ENCODE results near the gene NIPAL3.

Gene NIPAL3

DNA sequence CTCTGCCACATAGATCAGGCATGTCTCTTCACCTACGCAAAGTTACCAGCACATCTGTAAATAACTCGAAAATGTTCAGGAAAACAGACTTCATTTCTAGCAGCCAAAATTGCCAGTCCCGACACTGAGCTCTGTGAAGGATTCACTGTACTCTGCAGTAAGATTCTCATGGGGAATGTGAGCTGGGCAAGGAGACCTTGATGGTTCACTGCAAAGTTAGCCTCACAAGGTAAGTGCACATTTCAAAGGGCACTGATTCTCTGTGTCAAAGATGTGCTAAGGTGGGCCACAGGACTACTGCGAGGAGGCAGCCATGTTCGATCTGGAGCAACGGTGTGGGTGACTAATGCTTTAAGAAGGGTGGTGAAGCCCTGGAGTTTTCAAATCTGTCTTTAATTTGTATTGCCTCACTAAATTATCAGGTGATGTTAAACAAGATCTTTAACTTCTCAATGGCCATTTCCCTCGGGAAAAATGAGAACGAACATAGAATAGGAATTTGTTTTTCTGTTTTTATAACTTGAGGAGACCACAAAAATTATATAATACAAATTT, 27.2 kb upstream of the NIPAL3 start:
- H2AFZ ChIP-seq: no peak overlapping the region
- no peak overlapping the region for H3K4me3 ChIP-seq (ENCODE audit: low read depth, low read length)
- H3K9ac ChIP-seq: no peak overlapping the region
- TF ChIP-seq CTCF (IDR thresholded peaks at IDR 0.05): no peak
- no peaks in the 10 kb centered on the region for H3K9me3 ChIP-seq (ENCODE audit: control insufficient read depth, low read length)
- H3K36me3 ChIP-seq (ENCODE audit: control insufficient read depth, insufficient read depth, low read length): no peaks in the 10 kb centered on the region
- no peaks in the 10 kb centered on the region for H3K4me1 ChIP-seq
- H3K27ac ChIP-seq: no peak overlapping the region
- H3K79me2 ChIP-seq: no peaks in the 10 kb centered on the region
- H3K4me2 ChIP-seq (ENCODE audit: low read length): no peak overlapping the region
- no peaks in the 10 kb centered on the region for H3K27me3 ChIP-seq (ENCODE audit: control insufficient read depth, insufficient read depth, low read length)

- Histone ChIP-seq H3K4me2 (ENCODE audit: low read length) (no peak overlapping the region), H3K4me1 (no peaks in the 10 kb centered on the region), H3K9ac (no peak overlapping the region), H3K27ac (no peak overlapping the region), H2AFZ (no peak overlapping the region), H3K79me2 (no peaks in the 10 kb centered on the region), H3K9me3 (ENCODE audit: control insufficient read depth, low read length) (no peaks in the 10 kb centered on the region), H3K36me3 (ENCODE audit: control insufficient read depth, insufficient read depth, low read length) (no peaks in the 10 kb centered on the region), H3K27me3 (ENCODE audit: control insufficient read depth, insufficient read depth, low read length) (no peaks in the 10 kb centered on the region), H3K4me3 (ENCODE audit: low read depth, low read length) (no peak overlapping the region)
- TF ChIP-seq CTCF (IDR thresholded peaks at IDR 0.05): no peak
Measured at GRCh38 chr1:24389231-24389678, 26.3 kb upstream of the NIPAL3 start.

DNA sequence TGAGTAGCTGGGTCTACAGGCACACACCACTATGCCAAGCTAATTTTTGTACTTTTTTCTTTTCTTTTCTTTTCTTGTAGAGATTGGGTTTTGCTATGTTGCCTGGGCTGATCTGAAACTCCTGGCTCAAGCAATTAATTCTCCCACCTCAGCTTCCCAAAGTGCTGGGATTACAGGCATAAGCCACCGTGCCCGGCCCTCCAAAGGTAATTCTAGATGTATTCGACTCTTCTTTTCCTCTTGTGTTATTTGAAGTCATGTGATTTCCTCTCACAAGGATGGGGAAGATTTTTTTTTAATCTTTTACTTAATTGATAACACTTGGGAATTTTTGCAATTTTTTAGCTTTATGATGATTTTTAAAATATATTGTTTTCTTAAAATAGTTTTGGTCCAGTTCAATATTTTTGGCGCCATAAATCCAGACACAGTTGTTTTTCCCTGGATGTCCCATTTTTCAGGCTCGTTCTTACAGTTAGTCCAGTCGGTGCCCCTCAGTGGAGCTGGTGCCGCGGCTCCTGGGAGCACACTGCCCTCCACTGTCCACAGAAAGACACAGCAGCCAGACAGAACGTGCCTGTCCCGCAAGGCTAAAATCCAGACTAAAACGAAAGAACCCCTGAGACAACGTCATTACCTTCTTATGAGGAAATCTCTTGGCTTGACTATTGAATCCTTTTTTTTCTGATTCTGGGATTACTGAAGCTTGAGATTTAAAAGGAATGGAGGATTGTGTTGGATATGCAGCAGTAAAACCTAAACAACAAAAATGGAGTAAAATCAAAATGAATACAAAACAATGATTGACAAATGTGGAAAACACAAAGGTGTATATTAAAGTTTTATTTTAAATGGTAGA, 24.4 kb upstream of the NIPAL3 start:
- Histone ChIP-seq H3K27me3 (ENCODE audit: control insufficient read depth, insufficient read depth, low read length) (no peaks in the 10 kb centered on the region), H3K79me2 (no peaks in the 10 kb centered on the region), H3K4me2 (ENCODE audit: low read length) (peak overlapping the region; percentile 14), H3K4me3 (ENCODE audit: low read depth, low read length) (peak overlapping the region; percentile 18), H3K9ac (no peak overlapping the region), H3K4me1 (no peaks in the 10 kb centered on the region), H2AFZ (no peak overlapping the region), H3K36me3 (ENCODE audit: control insufficient read depth, insufficient read depth, low read length) (no peaks in the 10 kb centered on the region), H3K27ac (peak overlapping the region; percentile 72), H3K9me3 (ENCODE audit: control insufficient read depth, low read length) (no peaks in the 10 kb centered on the region)
- peak; percentile 82 for TF ChIP-seq CTCF (IDR thresholded peaks at IDR 0.05)

GRCh38 chr1:24391882-24392603, 23.6 kb upstream of the NIPAL3 start:
- H3K4me3 ChIP-seq (ENCODE audit: low read depth, low read length): no peak overlapping the region
- H3K79me2 ChIP-seq: no peaks in the 10 kb centered on the region
- H3K9me3 ChIP-seq (ENCODE audit: control insufficient read depth, low read length): no peaks in the 10 kb centered on the region
- peak; percentile 37 for TF ChIP-seq CTCF (IDR thresholded peaks at IDR 0.05)
- H3K27me3 ChIP-seq (ENCODE audit: control insufficient read depth, insufficient read depth, low read length): no peaks in the 10 kb centered on the region
- no peaks in the 10 kb centered on the region for H3K4me1 ChIP-seq
- no peaks in the 10 kb centered on the region for H3K36me3 ChIP-seq (ENCODE audit: control insufficient read depth, insufficient read depth, low read length)
- H3K9ac ChIP-seq: no peak overlapping the region
- H3K4me2 ChIP-seq (ENCODE audit: low read length): peak overlapping the region; percentile 14
- no peak overlapping the region for H2AFZ ChIP-seq
- H3K27ac ChIP-seq: peak overlapping the region; percentile 72

Data from parathyroid adenoma (tissue), 2 donors.